Stimulated activated CD4-positive, alpha-beta T cell treated with anti-CD3 and anti-CD28 coated beads, Interleukin-12 subunit alpha, Interleukin-12 subunit beta, amount 100 ng/mL, for 48 hours (primary cell): ENCODE measurements around the gene ZNF423.

Experiments
- DNase-seq, 3 donors: peaks; one replicate each; pipeline ENCODE4 v3.0.0-alpha.2; 2020; ENCODE audit warnings: low read depth in 2 of 3, low spot score in 1 of 3

Gene ZNF423

GRCh38 chr16:49826515-49826914 lies 29.4 kb downstream of the ZNF423 start:
- no peak for DNase-seq

GRCh38 chr16:49825041-49825440 lies 30.9 kb downstream of the ZNF423 start:
- DNase-seq, result no peak

- DNase-seq, result no peak
Observed at GRCh38 chr16:49824593-49824992, 31.3 kb downstream of the ZNF423 start.

GRCh38 chr16:49822649-49823370 lies 33.1 kb downstream of the ZNF423 start:
- DNase-seq, result no peak

GRCh38 chr16:49821614-49822282 lies 34.2 kb downstream of the ZNF423 start:
- no peak for DNase-seq

GRCh38 chr16:49821156-49821555 lies 34.8 kb downstream of the ZNF423 start:
- no peak for DNase-seq

GRCh38 chr16:49817754-49818507 lies 38.0 kb downstream of the ZNF423 start:
- no peak for DNase-seq

- DNase-seq, result no peak
Observed at GRCh38 chr16:49816875-49817274, 39.0 kb downstream of the ZNF423 start.

- no peak for DNase-seq
Observed at GRCh38 chr16:49811644-49812334, 44.1 kb downstream of the ZNF423 start.

GRCh38 chr16:49810831-49811230 lies 45.1 kb downstream of the ZNF423 start:
- no peak for DNase-seq

- DNase-seq, result no peak
Observed at GRCh38 chr16:49809561-49809960, 46.4 kb downstream of the ZNF423 start.

- no peak for DNase-seq
Observed at GRCh38 chr16:49809062-49809461, 46.9 kb downstream of the ZNF423 start.

GRCh38 chr16:49806446-49806845 lies 49.5 kb downstream of the ZNF423 start:
- no peak for DNase-seq

GRCh38 chr16:49801290-49801689 lies 54.6 kb downstream of the ZNF423 start:
- DNase-seq, result no peak

GRCh38 chr16:49800876-49801275 lies 55.0 kb downstream of the ZNF423 start:
- no peak for DNase-seq

- DNase-seq, result no peak
Observed at GRCh38 chr16:49800441-49800840, 55.5 kb downstream of the ZNF423 start.

GRCh38 chr16:49799172-49799571 lies 56.7 kb downstream of the ZNF423 start:
- DNase-seq, result no peak

- no peak for DNase-seq
Observed at GRCh38 chr16:49795513-49795912, 60.4 kb downstream of the ZNF423 start.

- DNase-seq, result no peak
Observed at GRCh38 chr16:49793244-49793643, 62.7 kb downstream of the ZNF423 start.

GRCh38 chr16:49789616-49790015 lies 66.3 kb downstream of the ZNF423 start:
- no peak for DNase-seq

- no peak for DNase-seq
Observed at GRCh38 chr16:49788986-49789385, 66.9 kb downstream of the ZNF423 start.

- DNase-seq, result no peak
Observed at GRCh38 chr16:49788572-49788971, 67.3 kb downstream of the ZNF423 start.
